GM21723 (cell line): Measurements from ENCODE around the gene TRIM13.
"Not testable (repeated sequence)": the region's sequence is repeated elsewhere in the genome, so short reads cannot be mapped to it uniquely, and the experiment has no call there.

ENCODE experiments used
- ATAC-seq: cut with Tn5 transposase; IDR thresholded peaks from one replicate; pipeline ENCODE4 v1.9.1; 2021; ENCODE audit warnings: mild to moderate bottlenecking, moderate library complexity; ENCODE audit not compliant: unreplicated experiment

TRIM13 gene, protein sequence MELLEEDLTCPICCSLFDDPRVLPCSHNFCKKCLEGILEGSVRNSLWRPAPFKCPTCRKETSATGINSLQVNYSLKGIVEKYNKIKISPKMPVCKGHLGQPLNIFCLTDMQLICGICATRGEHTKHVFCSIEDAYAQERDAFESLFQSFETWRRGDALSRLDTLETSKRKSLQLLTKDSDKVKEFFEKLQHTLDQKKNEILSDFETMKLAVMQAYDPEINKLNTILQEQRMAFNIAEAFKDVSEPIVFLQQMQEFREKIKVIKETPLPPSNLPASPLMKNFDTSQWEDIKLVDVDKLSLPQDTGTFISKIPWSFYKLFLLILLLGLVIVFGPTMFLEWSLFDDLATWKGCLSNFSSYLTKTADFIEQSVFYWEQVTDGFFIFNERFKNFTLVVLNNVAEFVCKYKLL

DNA sequence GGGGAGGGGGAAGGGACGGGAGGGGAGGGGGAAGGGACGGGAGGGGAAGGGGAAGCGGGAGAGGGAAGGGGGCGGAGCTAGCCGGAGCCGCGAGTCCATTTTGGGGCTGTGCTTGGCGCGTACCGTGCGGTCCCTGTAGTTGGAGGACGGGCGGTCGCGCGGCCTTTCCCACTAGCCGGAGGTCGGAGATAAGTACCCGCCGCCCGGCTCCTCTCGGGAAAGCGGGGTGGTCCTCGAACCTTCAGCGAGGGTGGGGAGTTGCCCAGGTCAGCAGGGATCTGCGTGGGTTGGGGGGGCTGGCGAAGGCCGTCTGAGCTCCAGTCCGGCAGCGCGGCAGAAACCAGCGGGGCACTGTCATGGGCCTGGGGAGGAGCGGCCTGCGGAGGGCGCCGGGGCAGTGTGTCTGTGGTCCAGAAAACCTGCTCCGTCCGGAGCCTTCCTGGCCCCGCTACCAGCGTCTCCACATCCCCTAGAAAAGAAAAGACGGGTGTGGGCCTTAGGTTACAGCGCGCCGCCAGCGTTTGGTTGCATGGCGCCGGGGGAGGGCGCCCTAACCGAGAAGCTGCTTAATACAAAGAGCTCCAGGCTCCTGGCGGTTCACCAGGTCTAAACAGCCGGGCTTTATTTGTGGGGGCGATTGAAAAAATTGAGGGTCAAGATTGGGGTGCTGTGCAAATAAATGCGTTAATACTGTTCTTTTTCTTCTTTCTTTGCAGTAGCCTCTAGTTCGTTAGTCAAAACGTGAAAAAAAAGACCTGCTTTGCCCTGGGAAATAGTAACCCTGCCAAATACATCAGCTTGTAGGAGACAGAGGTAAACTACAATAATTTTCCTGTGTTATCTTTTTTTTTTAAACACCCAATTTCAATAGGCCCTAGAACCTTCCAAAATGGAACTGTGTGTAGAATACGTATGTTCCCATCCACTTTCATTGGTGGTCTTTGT lies at the start of gene TRIM13:
Gene TRIM13, plus strand, starts transcription at position 92 of the 945 bp plus-strand sequence. CDS start 14,899 bp downstream, outside the sequence.
- ATAC-seq, result peak; percentile 77

DNA sequence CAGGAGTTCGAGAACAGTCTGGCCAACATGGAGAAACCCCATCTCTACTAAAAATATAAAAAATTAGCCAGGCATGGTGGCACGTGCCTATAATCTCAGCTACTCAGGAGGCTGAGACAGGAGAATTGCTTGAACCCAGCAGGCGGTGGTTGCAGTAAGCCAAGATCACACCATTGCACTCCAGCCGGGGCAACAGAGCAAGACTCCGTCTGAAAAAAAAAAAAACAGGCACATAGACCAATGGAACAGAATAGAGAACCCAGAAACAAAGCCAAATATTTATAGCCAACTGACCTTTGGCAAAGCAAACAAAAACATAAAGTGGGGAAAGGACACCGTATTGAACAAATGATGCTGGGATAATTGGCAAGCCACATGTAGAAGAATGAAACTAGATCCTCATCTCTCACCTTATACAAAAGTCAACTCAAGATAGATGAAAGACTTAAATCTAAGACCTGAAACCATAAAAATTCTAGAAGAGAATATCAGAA lies 48.0 kb upstream of the TRIM13 start:
- not testable (repeated sequence) for ATAC-seq

DNA sequence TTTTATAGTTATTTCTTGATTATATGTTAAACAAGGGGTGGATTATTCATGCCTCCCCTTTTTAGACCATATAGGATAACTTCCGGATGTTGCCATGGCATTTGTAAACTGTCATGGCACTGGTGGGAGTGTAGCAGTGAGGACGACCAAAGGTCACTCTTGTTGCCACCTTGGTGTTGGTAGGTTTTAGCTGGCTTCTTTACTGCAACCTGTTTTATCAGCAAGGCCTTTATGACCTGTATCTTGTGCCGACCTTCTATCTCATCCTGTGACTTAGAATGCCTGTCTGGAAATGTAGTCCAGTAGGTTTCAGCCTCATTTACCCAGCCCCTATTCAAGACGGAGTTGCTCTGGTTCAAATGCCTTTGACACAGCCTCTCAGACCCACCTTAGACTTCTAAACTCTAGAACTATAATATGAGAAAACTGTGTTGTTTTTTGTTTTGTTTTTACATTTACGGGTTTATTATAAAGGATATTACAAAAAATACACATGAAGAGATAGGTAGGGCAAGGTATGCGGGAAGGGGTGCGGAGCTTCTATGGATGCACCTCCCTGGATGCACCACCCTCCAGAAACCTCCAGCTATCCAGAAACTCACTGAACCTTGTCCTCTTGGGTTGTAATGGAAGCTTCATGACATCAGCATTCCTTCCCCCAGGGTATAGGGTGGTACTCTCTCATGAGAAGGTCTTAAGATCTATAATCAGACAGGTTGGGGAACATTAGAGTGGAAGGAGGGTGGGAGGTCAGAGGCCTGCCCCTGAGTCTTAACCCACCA lies 44.9 kb upstream of the TRIM13 start:
- no peak for ATAC-seq

DNA sequence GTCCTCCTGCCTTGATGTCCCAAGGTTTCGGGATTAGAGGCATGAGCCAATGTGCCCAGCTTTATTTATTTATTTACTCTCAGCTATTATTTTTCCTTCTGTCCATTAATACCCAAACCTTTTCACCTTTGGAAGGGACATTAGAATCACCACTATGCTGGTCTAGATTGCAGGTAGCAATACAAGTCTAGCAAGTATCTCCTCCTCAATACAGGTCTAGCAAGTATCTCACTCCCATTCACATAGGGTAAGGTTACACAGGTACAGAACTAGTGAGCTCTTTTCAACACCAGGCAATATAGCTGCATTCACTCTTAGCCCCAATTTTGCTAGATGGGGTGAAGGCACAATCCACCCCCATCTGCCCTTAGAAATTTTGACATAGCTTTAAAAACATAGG lies 43.3 kb upstream of the TRIM13 start:
- no peak for ATAC-seq

DNA sequence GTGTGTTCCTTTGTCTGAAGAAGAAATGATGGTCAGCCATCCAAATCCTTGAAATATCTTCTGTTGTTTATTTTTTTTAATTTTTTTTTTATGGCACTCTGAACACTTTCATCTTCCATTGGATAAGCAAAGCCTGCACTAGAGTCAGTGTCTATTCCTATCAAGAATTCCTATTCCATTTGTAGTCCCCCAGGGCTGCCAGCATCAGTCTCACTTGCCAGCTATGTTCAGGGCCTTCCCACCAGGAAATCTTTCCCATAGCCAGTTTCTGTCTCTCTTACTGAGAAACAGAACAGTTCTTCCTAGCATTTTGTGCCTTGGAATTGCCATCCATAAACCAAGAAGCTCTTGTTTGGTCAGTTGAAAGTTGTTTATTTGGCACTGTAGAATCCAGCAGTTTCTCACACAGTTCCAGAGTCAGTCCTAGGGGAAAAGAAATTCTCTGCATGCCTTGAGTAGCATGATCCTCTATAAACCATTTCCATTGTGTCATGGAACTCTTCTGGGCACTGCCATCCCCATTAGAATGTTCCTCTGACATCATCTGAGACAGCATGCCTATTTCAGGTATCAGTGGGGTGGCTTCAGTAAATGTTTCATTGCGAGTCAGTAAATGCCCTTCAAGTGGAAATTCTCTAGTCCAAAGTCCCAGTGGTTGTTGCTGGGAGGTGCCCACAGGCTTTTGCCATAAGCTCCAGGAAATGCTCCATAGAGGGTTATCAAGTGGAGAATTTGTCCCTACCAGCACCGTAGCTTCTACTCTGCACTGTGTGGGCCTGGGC lies 42.0 kb upstream of the TRIM13 start:
- no peak for ATAC-seq

DNA sequence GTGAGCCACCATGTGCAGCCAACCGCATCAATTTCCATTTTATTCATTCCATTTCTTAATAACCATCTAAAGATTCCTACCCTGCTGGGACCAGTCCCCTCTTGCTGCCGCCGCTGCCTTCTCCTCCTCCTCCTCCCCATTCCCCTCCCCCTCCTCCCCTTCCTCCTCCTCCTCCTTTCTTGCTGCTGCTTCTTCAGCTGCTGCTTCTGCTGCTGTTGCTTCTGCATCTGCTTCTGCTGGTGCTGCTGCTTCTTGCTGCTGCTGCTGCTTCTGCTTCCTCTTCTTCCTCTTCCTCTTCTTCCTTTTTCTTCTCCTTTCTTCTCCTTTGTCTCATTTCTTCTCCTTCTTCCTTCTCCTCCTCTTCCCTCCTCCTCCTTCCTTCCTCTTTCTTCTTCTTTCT lies 40.7 kb upstream of the TRIM13 start:
- ATAC-seq, result no peak

DNA sequence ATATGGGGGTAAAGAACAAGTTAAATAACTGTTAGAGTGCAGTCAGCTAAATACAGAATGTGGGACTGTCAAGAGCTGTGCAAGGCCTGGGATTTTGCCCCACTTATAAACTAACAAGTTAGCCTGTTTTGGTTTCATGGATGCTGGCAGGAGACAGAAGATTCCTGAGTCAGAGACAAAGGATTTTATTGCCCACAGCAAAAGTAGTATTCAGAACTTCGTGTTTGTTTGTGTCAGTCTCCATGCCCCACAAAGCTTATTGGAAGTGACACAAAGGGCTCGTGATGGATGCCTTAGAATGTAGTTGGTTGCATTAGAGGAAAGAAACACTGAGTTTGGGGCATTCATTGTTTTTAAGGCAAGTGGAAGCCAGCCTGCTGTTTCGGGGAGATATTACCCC lies 38.5 kb upstream of the TRIM13 start:
- no peak for ATAC-seq

DNA sequence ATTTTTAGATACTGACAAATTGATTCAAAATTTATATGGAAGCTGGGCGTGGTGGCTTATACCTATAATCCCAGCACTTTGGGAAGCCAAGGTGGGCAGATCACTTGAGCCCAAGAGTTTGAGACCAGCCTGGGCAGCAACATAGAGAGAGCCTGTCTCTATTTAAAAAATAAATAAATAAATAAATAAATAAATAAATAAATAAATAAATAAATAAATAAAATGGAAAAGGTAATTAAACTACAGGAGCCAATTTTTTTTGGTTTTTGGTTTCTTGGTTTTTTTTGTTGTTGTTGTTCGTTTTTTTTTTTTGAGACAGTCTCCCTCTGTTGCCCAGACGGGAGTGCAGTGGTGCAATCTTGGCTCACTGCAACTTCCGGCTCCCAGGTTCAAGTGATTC lies 29.4 kb upstream of the TRIM13 start:
- ATAC-seq, result no peak

DNA sequence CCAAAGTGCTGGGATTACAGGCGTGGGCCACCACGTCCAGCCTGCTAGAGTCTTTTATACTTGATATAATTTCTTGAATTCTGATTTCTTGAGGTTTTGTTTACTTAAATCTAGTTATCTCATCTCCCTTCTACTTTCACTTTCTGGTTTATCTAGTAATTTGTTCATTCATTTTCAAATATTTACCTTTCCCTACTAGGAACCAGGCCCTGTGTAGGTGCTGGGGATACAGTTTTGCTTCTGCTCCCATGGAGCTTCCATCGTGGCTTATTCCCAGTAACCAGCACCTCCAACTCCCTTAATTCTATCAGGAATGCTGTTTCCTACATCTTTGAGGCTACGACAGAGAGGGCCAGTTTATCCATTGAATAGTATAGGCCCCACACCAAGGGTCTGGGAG lies 24.1 kb upstream of the TRIM13 start:
- no peak for ATAC-seq

DNA sequence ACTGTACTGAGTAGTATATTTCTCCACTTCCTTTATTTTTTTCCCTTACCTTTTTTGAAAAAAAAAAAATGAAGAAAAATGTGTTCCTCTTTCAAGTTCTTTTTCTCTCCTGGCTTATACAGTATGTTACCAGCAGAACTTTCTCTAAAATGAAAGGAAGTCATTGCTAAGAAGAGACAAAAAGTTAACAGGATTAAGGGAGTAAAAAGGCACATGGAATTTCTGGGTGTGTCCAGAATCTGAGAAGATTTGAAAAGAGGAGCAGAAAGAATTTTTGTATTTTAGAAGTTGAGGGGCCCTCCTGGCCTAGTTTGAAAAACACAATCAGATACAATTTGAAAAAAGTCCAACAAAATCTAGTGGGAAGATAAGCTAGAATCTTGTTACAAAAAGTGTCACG lies 21.0 kb upstream of the TRIM13 start:
- no peak for ATAC-seq

DNA sequence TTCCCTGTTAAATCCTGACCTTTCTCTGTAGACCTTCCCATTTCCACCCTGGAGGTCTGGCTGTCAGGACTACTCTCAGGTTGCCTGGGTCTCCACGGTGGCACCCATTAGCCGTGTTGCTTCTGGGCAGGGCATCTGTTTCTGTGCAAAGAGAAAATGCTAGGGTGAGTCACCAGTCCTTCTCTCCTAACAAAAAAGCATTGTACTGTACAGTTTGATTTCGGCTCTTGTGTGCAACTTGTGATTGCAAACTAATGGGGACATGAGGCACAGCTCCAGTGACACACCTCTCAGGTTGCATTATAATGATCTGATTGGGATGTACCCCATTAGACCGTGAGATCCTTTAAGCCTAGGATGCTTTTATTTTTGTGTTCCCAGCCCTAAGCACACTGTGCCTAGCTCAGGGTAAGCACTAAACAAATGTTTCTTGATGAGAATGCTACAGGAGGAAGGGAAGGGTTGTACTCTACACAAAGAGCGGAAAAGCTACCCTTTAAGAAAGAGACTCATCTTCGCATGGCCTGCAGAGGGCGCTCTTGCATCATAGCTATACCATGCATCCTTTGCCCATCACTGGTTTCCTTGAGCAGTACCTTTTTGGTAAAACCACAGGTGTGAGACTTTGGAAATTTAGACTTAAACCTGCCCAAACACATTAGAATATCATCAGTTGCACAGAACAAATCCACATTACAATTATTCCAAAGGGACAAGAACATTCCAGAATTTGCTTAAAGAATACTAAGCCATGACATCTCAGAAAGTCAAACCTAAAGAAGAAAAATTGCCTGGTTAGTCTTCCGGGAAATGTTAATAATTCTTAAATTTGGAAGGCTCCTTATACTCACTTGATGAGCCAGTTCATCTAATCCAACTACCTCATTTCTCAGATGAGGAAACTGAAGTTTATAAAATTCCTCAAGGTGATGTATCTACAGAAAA lies 20.3 kb upstream of the TRIM13 start:
- ATAC-seq, result peak; percentile 81

DNA sequence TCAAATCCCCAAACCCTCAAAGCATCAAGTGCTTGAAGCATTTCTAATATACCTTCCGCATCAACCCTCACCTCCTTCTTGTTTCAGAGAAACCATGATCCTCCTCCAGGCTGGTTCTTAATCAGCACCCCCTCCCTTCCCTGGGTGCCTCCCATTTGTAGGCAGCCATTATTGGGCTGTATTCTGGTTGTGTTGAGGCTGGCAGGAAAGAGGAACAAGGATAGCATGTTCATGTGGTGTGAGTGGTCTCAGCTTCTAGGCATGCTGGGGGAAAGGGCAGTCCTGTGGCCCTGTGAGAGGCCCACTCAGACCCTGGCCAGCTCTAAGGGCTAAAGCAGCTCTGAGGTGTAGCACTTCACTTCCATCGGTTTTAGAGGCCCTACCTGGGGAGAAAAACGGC lies 18.9 kb upstream of the TRIM13 start:
- ATAC-seq, result no peak

DNA sequence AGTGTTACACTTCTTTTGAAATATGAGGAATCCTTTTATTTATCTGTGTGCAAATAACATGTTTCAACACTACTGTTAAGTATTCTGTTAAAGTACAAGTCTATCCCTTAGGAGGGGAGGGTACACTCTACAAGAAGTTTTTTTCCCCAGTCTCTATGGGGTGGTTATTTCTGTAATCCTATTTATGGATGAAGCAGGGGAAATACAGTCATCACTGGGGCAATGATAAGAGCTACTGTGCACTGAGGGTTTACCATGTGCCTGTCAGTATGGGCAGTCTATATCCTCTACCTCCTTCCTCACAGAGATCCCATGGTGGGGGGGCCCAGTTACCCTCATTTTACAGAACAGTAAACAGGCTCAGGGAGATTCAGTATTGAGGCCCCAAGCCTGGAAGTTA lies 16.6 kb upstream of the TRIM13 start:
- ATAC-seq, result no peak

DNA sequence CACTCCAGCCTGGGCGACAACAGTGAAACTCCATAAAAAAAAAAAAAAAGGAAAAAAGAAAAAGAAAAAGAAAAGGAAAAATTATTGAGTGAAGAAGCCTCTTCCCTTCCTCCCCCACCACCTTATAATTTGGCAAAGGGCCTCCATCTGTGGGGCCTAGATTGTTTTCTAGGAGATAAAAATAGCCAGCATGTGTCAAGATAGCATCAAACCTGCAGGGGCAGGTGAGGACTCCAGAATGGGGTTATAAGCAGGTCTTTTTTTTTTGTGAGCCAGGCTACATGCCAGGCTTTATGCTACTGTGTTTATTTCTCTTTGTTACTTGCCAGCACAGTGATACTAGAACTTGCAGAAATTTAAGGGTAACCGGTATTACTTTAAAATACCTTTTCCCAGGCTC lies 11.7 kb upstream of the TRIM13 start:
- no peak for ATAC-seq

DNA sequence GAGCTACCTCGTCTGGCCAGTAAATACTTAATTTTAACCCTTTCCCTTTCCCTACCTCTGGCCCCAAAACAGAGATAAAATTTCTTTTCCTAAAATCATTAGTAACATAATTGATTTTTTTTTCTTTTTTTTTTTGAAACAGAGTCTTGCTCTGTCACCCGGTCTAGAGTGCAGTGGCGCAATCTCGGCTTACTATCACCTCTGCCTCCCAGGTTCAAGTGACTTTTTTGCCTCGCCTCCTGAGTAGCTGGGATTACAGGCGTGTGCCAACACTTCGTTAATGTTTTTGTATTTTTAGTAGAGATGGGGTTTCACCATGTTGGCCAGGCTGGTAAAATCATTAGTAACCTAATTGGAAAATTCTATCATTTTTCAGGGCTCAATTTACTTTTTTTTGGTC lies 10.4 kb upstream of the TRIM13 start:
- ATAC-seq, result no peak

DNA sequence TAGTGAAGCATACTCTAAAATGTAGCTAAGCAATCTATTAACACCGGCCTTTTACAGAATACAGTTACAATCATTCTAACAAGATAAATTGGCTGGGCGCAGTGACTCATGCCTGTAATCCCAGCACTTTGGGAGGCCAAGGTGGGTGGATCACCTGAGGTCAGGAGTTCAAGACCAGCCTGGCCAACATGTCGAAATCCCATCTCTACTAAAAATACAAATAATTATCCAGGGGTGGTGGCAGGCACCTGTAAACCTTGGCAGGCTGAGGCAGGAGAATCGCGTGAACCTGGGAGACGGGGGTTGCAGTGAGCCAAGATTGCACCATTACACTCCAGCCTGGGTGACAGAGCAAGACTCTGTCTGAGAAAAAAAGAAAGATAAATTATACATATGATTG lies 6.2 kb upstream of the TRIM13 start:
- not testable (repeated sequence) for ATAC-seq

DNA sequence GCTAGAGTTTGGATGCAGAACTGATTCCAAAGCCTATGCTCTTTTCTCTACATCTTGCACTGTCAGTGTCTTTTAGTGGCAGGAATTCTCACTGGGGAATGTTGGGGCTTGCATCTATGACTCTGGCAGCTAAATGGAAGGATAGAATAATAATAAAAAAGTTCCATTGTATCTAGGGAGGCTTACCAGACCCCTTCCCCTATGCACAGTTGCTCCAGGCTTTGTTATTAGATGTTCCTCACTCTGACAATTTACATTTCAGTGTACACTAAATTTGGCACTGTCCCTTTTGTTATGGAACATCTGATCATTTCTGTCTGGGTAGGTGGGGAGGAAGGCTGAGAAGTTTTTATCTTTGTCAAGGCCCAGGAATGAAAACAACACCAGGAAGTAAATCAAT lies 3.7 kb upstream of the TRIM13 start:
- ATAC-seq, result no peak

DNA sequence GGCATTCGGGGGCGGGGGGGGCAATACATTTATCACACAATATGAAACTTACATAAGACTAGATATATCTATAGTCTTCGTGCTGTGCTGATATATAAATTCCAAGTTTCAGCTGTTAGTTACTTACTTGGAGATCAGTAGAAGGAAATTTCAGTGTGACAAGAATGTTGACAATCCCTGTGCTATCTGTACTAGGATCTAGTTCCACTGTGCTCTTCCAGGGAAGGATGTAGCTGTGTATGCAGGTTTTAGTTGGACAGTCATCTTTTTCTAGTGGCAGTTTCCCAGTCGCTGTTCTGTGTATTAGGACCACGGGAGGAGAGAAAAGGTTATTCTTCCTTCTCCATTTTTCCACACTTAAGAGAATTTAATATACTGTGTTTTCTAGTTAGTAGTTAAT lies 3.2 kb upstream of the TRIM13 start:
- ATAC-seq, result no peak

DNA sequence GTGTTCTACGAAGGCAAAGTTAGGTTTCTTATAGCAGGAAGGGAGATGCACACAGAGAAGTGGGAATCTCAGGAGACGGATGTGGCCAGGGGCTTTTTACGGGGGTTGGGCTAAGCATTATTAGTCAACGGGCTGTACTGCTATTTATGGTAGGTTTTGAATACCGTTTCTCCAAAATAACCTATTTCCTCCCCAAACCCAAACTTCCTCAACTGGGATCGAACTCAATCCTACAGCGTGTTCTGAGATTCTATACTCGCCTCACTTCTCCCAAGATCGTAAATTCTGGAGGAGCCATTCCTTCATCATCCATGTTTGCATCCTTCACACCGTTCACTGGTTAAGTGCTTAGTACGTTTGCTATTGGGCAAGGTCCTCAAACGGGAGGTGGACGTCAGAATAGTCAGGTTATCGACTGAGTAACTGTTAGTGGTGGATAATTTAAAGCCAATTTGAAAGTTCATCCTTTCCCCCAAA lies 1.2 kb upstream of the TRIM13 start:
- no peak for ATAC-seq
